ENCODE results near the gene DNAH17. TPM values are rescaled to one million over a fixed set of nuclear protein-coding genes. Genes with fewer than 3 reads are reported as not detected.

DNAH17 gene
- total and polyA plus RNA-seq, 7 donors: 0.04 to 3.5 (median 0.08) TPM

DNA sequence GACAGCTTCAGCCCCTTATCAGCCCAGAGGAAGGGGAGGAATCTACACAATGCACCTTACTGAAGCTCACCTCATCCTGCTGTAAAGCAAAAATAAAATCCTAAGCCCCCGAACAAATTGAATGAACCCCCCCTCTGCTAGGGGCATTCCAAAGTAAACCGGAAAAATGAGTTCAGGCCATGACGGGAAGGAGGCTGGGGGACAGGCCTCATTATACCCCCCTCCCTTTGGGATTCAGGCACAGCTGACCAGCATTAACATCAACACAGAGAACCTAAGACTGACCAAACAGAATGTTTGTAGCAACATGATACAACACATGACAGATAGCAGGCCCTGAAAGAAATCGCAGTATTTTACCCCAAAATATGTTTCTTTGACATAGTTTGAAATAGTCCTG, 64.2 kb downstream of the DNAH17 start:
- H3K36me3 ChIP-seq (ENCODE audit: insufficient read depth in 1 of 2, low read depth in 1 of 2): no peaks in the 10 kb centered on the region
- WGBS, 3 donors: 32 to 47% (median 38%) methylated on average over 4 of the region's 4 CpGs
- no peak overlapping the region for H3K4me3 ChIP-seq
- intact Hi-C loops (cut with DNase I): loop anchor here in 1 of 2 donors (5.0 kb wide), 1 partner anchor 51 kb away; no protein-coding TSS in a partner anchor
- H3K27me3 ChIP-seq (ENCODE audit: insufficient read depth in 3 of 3, low read length in 2 of 3): no peaks in the 10 kb centered on the region
- no peaks in the 10 kb centered on the region for H3K4me1 ChIP-seq
- TF ChIP-seq, protein P1, sequence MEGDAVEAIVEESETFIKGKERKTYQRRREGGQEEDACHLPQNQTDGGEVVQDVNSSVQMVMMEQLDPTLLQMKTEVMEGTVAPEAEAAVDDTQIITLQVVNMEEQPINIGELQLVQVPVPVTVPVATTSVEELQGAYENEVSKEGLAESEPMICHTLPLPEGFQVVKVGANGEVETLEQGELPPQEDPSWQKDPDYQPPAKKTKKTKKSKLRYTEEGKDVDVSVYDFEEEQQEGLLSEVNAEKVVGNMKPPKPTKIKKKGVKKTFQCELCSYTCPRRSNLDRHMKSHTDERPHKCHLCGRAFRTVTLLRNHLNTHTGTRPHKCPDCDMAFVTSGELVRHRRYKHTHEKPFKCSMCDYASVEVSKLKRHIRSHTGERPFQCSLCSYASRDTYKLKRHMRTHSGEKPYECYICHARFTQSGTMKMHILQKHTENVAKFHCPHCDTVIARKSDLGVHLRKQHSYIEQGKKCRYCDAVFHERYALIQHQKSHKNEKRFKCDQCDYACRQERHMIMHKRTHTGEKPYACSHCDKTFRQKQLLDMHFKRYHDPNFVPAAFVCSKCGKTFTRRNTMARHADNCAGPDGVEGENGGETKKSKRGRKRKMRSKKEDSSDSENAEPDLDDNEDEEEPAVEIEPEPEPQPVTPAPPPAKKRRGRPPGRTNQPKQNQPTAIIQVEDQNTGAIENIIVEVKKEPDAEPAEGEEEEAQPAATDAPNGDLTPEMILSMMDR (IDR thresholded peaks at IDR 0.05): no peak
- H3K9me3 ChIP-seq: no peaks in the 10 kb centered on the region
- no peak for ATAC-seq
- no peak for DNase-seq
- H3K27ac ChIP-seq: no peak overlapping the region

DNA sequence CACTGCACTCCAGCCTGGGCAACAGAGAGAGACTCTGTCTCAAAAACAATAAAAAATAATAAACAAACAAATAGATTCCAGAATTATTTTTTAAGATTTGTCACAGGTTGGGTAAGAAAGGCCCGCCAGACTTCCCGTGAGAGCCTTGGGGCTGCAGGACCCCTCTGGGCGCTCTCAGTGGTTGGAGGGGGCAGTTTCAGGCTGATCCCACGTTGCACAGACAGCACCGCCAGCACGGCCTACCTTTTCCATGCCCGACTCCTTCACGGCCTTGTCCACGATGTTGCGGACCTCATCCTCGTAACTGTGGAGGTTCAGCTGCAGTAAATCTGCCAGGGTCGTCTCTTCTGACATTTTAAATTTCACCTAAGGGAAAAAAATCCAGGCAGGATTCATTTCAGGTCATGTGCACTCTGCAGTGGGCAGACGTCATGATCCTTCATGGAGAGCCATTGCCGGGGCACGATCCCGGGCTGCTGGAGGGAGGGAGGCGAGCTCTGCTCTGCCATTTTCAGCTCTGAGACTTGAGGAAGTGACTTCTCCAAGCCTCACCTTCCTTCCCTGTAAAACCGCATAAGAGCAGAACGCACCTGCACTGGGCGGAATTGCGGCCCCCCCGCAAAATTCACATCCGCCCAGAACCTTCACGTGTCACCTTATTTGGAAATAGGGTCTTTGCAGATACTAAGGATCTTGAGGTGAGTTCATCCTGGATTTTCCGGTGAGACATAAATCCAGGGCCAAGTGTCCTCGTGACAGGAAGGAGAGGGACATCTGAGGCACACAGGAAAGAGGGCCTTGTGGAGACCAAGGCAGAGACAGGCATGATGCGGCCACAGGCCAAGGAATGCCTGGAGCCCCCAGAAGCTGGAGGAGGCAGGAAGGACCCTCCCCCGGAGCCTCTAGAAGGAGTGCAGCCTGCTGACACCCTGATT, 66.8 kb downstream of the DNAH17 start:
- Histone ChIP-seq H3K4me1 (no peaks in the 10 kb centered on the region), H3K36me3 (ENCODE audit: insufficient read depth in 1 of 2, low read depth in 1 of 2) (no peaks in the 10 kb centered on the region), H3K9me3 (no peaks in the 10 kb centered on the region), H3K4me3 (no peak overlapping the region), H3K27me3 (ENCODE audit: insufficient read depth in 3 of 3, low read length in 2 of 3) (peaks cover 0 to 4% (median 0%) of the 10 kb centered on the region in 3 donors), H3K27ac (no peak overlapping the region)
- TF ChIP-seq, protein P1 (IDR thresholded peaks at IDR 0.05): no peak
- DNase-seq (no peak), ATAC-seq (no peak)
- 84 to 89% (median 86%) methylated on average over 28 of the region's 28 CpGs for WGBS, 3 donors
- intact Hi-C loops (cut with DNase I): loop anchor here in 1 of 2 donors (5.0 kb wide), 1 partner anchor 48 kb away; no protein-coding TSS in a partner anchor

DNA sequence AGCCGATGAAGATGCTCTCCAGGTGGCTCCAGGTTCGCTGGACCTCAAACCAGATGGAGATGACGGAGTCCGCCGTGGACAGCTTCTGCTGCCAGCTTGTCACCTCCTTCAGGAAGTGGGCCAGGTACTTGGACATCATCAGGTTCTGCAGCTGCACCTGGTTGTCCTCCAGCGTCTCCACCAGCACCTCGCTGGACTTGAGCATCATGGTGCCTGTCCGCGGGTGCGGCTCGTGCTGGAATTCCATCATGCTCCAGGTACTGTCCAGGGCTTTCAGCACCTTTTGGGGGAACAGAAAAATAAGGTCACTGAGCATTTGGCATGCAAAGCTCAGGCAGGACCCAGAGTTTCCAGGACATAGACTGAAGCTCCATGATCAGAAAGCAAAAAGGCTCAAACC, 69.7 kb downstream of the DNAH17 start:
- Histone ChIP-seq H3K36me3 (ENCODE audit: insufficient read depth in 1 of 2, low read depth in 1 of 2) (no peaks in the 10 kb centered on the region), H3K9me3 (no peaks in the 10 kb centered on the region), H3K4me1 (no peaks in the 10 kb centered on the region), H3K27me3 (ENCODE audit: insufficient read depth in 3 of 3, low read length in 2 of 3) (peaks cover 0 to 7% (median 0%) of the 10 kb centered on the region in 3 donors), H3K27ac (no peak overlapping the region), H3K4me3 (no peak overlapping the region)
- DNase-seq: peak in 1 of 2 donors; percentile 39
- WGBS, 3 donors: 93 to 98% (median 95%) methylated on average over 11 of the region's 11 CpGs
- intact Hi-C loops (cut with DNase I): no loop called here
- no peak for ATAC-seq
- TF ChIP-seq, protein P1 (IDR thresholded peaks at IDR 0.05): no peak

DNA sequence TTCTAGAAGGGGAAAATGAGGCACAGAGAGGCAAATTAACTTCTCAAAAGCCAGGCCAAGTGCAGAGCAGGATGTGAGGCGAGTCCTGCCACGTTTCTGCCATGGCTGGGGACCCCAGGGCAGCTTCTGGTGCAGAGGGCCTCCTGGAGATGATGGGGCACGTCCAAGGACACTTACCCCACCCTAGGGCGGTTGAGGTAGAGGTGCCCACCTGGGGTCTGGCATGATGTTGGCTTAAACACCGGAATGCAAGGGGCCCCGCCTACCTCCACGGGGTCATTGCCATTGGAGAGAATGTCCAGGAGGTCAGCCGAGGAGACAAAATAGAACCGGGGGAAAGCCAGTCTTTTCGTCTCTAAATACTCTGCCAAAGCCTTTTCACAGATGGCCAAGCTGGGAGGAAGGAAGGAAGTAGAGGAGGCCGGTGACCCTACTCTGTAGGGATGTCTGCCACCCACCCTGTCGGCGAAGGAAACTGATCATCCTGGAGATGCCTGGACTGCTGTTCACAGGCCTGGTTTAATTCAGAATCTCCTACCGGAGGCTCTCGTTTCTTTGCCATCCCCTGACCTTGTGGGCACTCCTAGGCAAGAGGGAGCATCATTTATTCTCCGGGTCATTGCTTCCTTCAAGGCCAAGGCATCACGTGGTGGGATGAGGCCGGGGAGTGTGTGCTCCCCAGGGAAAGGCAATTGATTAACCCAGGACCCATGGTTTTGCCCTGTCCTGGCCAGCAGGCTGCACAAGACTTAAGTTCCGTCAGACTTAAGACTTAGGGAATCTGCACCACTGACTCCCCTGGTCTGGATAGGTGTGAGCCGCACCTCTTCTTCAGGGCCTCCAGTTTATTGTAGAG, 70.5 kb downstream of the DNAH17 start:
- WGBS, 3 donors: 64 to 68% (median 67%) methylated on average over 20 of the region's 20 CpGs
- ATAC-seq (no peak), DNase-seq (peak in 1 of 2 donors; percentile 19)
- Histone ChIP-seq H3K4me1 (no peaks in the 10 kb centered on the region), H3K27me3 (ENCODE audit: insufficient read depth in 3 of 3, low read length in 2 of 3) (peaks cover 0 to 7% (median 0%) of the 10 kb centered on the region in 3 donors), H3K36me3 (ENCODE audit: insufficient read depth in 1 of 2, low read depth in 1 of 2) (no peaks in the 10 kb centered on the region), H3K9me3 (no peaks in the 10 kb centered on the region), H3K27ac (no peak overlapping the region), H3K4me3 (no peak overlapping the region)
- TF ChIP-seq, protein P1 (IDR thresholded peaks at IDR 0.05): no peak
- intact Hi-C loops (cut with DNase I): no loop called here

Data from psoas muscle (tissue), 8 donors.